Measurements from ENCODE around the gene MAPK8IP2. TPM values are rescaled to one million over a fixed set of nuclear protein-coding genes. Genes with fewer than 3 reads are reported as not detected.

The MAPK8IP2 gene
- polyA plus RNA-seq, 1 donor (not counting 4 experiments of a cell fraction or from before 2014, with no cell fraction given): 0.29 TPM

DNA sequence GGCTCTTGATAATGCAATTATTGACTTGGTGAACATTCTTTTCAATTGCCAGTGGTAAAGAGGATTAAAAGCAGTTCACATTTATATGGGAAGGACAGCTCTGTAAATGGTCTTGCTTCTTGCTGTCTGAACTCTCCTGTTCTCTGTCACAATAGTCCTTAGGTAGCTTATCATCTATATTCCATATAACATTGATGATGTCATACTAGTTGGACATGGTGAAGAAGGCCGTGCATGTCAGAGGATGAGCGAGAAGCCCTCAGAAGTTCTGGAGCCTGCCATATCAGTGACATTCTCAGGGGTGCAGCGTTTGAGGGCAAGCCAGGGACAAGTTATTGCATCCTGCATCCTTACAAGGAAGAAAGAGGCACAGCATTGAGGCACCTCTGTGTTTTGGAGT is 15.4 kb upstream of the MAPK8IP2 start:
- Histone ChIP-seq H3K9me1 (ENCODE audit: control insufficient read depth, extremely low read depth, insufficient read depth, low read length) (no peaks in the 10 kb centered on the region), H3K36me3 (ENCODE audit: control insufficient read depth in 2 of 2, extremely low read depth in 1 of 2, insufficient read depth in 2 of 2, low read length in 2 of 2) (peaks cover 0 to 2% of the 10 kb centered on the region in 2 experiments), H3K4me3 (ENCODE audit: control insufficient read depth in 2 of 3, extremely low read depth in 1 of 3, insufficient read depth in 2 of 3, low read depth in 1 of 3, low read length in 3 of 3) (no peak overlapping the region), H3K79me2 (ENCODE audit: control insufficient read depth, insufficient read depth, low read length) (peaks cover 15% of the 10 kb centered on the region), H4K20me1 (ENCODE audit: control insufficient read depth, extremely low read depth, insufficient read depth, low read length) (no peaks in the 10 kb centered on the region), H3K4me1 (ENCODE audit: control insufficient read depth, extremely low read depth, insufficient read depth, low read length) (peaks cover 12% of the 10 kb centered on the region), H3K9ac (ENCODE audit: control insufficient read depth, extremely low read depth, insufficient read depth, low read length) (no peak overlapping the region), H3K9me3 (ENCODE audit: control insufficient read depth, low read depth, low read length) (no peaks in the 10 kb centered on the region), H3K27me3 (ENCODE audit: control insufficient read depth, extremely low read depth, insufficient read depth, low read length) (no peaks in the 10 kb centered on the region), H3K27ac (ENCODE audit: control insufficient read depth, insufficient read depth, low read length) (no peak overlapping the region), H3K4me2 (ENCODE audit: control insufficient read depth, extremely low read depth, insufficient read depth, low read depth, low read length) (no peak overlapping the region), H2AFZ (ENCODE audit: control insufficient read depth, low read length) (no peak overlapping the region)
- dilution Hi-C loops (cut with MboI; ENCODE audit: extremely low pct_ligation_motif_present, low sequenced_read_pairs): no loop called here
- TF ChIP-seq, protein P1, sequence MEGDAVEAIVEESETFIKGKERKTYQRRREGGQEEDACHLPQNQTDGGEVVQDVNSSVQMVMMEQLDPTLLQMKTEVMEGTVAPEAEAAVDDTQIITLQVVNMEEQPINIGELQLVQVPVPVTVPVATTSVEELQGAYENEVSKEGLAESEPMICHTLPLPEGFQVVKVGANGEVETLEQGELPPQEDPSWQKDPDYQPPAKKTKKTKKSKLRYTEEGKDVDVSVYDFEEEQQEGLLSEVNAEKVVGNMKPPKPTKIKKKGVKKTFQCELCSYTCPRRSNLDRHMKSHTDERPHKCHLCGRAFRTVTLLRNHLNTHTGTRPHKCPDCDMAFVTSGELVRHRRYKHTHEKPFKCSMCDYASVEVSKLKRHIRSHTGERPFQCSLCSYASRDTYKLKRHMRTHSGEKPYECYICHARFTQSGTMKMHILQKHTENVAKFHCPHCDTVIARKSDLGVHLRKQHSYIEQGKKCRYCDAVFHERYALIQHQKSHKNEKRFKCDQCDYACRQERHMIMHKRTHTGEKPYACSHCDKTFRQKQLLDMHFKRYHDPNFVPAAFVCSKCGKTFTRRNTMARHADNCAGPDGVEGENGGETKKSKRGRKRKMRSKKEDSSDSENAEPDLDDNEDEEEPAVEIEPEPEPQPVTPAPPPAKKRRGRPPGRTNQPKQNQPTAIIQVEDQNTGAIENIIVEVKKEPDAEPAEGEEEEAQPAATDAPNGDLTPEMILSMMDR (optimal IDR thresholded peaks at IDR 0.05 in 1 of 3, IDR thresholded peaks at IDR 0.05 in 1 of 3, conservative IDR thresholded peaks at IDR 0.05 in 1 of 3; ENCODE audit: extremely low read depth in 1 of 3, insufficient read depth in 2 of 3, low read length in 3 of 3): no peak
- no peak for TF ChIP-seq EZH2 (IDR thresholded peaks at IDR 0.05; ENCODE audit: low read length)
- FAIRE-seq (no peak), DNase-seq (ENCODE audit: low read depth, low spot score) (no peak)

DNA sequence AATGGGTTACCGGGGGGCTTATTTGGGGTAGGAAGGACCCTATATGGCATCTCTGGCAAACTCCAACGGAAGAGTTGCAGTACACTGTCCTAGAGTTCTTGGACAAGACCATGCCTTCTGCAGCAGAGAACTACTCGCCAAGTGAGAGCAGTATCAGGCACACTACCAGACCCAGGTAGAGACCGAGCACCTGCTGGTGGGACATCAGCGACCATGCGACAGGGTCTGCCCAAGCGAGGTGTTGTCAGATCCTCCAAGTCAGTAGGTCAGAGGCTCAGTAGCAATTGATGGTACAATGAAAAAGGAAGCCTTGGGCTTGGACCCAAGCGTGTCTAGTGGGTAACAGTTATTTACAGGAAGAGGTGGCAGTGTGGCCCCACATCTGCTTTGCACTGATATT is 14.8 kb upstream of the MAPK8IP2 start:
- Histone ChIP-seq H4K20me1 (ENCODE audit: control insufficient read depth, extremely low read depth, insufficient read depth, low read length) (no peaks in the 10 kb centered on the region), H3K9ac (ENCODE audit: control insufficient read depth, extremely low read depth, insufficient read depth, low read length) (no peak overlapping the region), H3K27ac (ENCODE audit: control insufficient read depth, insufficient read depth, low read length) (no peak overlapping the region), H3K36me3 (ENCODE audit: control insufficient read depth in 2 of 2, extremely low read depth in 1 of 2, insufficient read depth in 2 of 2, low read length in 2 of 2) (no peaks in the 10 kb centered on the region), H3K4me2 (ENCODE audit: control insufficient read depth, extremely low read depth, insufficient read depth, low read depth, low read length) (no peak overlapping the region), H3K4me1 (ENCODE audit: control insufficient read depth, extremely low read depth, insufficient read depth, low read length) (peaks cover 12% of the 10 kb centered on the region), H3K9me3 (ENCODE audit: control insufficient read depth, low read depth, low read length) (no peaks in the 10 kb centered on the region), H3K9me1 (ENCODE audit: control insufficient read depth, extremely low read depth, insufficient read depth, low read length) (no peaks in the 10 kb centered on the region), H3K27me3 (ENCODE audit: control insufficient read depth, extremely low read depth, insufficient read depth, low read length) (no peaks in the 10 kb centered on the region), H3K4me3 (ENCODE audit: control insufficient read depth in 2 of 3, extremely low read depth in 1 of 3, insufficient read depth in 2 of 3, low read depth in 1 of 3, low read length in 3 of 3) (no peak overlapping the region), H3K79me2 (ENCODE audit: control insufficient read depth, insufficient read depth, low read length) (peaks cover 15% of the 10 kb centered on the region), H2AFZ (ENCODE audit: control insufficient read depth, low read length) (no peak overlapping the region)
- no peak for DNase-seq (ENCODE audit: low read depth, low spot score)
- TF ChIP-seq, protein P1 (optimal IDR thresholded peaks at IDR 0.05 in 1 of 3, IDR thresholded peaks at IDR 0.05 in 1 of 3, conservative IDR thresholded peaks at IDR 0.05 in 1 of 3; ENCODE audit: extremely low read depth in 1 of 3, insufficient read depth in 2 of 3, low read length in 3 of 3): no peak
- no peak for TF ChIP-seq EZH2 (IDR thresholded peaks at IDR 0.05; ENCODE audit: low read length)
- dilution Hi-C loops (cut with MboI; ENCODE audit: extremely low pct_ligation_motif_present, low sequenced_read_pairs): no loop called here
- no peak for FAIRE-seq

Measured in keratinocyte (primary cell).